ENCODE results near the gene B3GALT4. TPM values are rescaled to one million over a fixed set of nuclear protein-coding genes. Genes with fewer than 3 reads are reported as not detected.

The B3GALT4 gene
- total and polyA plus RNA-seq, 2 of the 13 experiments (the other 11 are each of a cell fraction or from before 2014, with no cell fraction given): 0.04 to 0.27 TPM

DNA sequence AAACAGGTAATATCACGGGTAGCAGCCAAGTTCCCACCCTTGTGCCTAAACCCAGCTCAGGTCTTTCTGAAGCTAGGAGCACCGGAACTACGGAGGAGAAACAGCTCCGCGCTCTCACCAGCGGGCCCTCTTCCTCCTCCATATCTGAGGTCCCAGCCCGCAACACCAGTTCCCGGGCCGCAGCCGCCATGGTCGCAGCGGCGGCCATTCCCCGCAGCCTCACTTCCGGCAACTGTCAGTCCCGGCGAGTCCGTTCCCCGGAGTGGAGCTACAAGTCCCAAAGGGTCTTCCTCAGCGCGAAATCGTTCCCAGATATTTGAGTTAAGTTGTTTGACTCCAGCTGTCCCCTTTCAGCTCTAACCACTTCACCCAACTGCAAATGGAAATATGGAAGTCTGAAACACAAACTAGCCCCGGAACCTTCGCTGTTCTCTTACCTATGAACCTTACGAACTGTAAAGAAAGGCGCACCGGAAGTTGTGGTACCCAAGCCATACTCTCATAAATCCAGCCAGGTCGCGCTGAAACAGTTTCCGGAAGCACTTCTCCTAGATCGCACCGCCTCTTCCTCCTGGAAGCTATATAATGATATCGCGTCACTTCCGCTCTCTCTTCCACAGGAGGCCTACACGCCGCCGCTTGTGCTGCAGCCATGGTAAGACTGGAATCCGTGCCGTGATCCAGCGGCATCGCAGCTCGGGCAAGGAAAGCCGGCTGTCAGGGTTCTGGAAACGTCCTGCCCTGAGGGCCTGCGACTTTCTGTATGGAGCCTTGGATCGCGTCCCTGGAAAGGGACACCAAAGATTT is 5.3 kb upstream of the B3GALT4 start, which contains the start of the genes RPS18 and VPS52 (continued):
- TF ChIP-seq, protein P1, sequence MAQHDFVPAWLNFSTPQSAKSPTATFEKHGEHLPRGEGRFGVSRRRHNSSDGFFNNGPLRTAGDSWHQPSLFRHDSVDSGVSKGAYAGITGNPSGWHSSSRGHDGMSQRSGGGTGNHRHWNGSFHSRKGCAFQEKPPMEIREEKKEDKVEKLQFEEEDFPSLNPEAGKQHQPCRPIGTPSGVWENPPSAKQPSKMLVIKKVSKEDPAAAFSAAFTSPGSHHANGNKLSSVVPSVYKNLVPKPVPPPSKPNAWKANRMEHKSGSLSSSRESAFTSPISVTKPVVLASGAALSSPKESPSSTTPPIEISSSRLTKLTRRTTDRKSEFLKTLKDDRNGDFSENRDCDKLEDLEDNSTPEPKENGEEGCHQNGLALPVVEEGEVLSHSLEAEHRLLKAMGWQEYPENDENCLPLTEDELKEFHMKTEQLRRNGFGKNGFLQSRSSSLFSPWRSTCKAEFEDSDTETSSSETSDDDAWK (CRISPR knock-in tag; IDR thresholded peaks at IDR 0.05): no peak
- TF ChIP-seq REL (CRISPR knock-in tag; conservative IDR thresholded peaks at IDR 0.05) (peak; percentile 31; the same call in 1 of the 2 replicates), ELF3 (CRISPR knock-in tag; IDR thresholded peaks at IDR 0.05) (peak; percentile 88), MAZ (IDR thresholded peaks at IDR 0.05; ENCODE audit: borderline replicate concordance, low read depth, low read length) (peak; percentile 63; the same call in 1 of the 2 replicates), MAZ (CRISPR knock-in tag; IDR thresholded peaks at IDR 0.05; ENCODE audit: low read depth) (no peak; the same call in 1 of the 2 replicates), GABPB1 (CRISPR knock-in tag; IDR thresholded peaks at IDR 0.05) (peak; percentile 98), ZNF24 (IDR thresholded peaks at IDR 0.05) (0 out of 2 replicates have a peak, but pooled peaks have one; percentile 24), SRSF4 (IDR thresholded peaks at IDR 0.05; ENCODE audit: low read depth, low read length, poor library complexity, severe bottlenecking) (no peak), NR2C2 (CRISPR knock-in tag; IDR thresholded peaks at IDR 0.05; ENCODE audit: borderline replicate concordance) (peak; percentile 99), ISL2 (CRISPR knock-in tag; IDR thresholded peaks at IDR 0.05) (peak; percentile 50; the same call in 1 of the 2 replicates), KLF6 (CRISPR knock-in tag; IDR thresholded peaks at IDR 0.05) (peak; percentile 88; the same call in 1 of the 2 replicates), ZNF674 (CRISPR knock-in tag; IDR thresholded peaks at IDR 0.05; ENCODE audit: low read depth) (peak; percentile 69; the same call in 1 of the 2 replicates), ATRX (CRISPR knock-in tag; IDR thresholded peaks at IDR 0.05; ENCODE audit: borderline replicate concordance) (0 out of 2 replicates have a peak, but pooled peaks have one; percentile 53), DPF2 (CRISPR knock-in tag; IDR thresholded peaks at IDR 0.05; ENCODE audit: borderline replicate concordance, low read depth) (no peak), NFATC3 (CRISPR knock-in tag; IDR thresholded peaks at IDR 0.05) (peak; percentile 61; the same call in 1 of the 2 replicates), ZNF644 (CRISPR knock-in tag; IDR thresholded peaks at IDR 0.05; ENCODE audit: low read depth) (no peak)
- TF ChIP-seq, protein P2, sequence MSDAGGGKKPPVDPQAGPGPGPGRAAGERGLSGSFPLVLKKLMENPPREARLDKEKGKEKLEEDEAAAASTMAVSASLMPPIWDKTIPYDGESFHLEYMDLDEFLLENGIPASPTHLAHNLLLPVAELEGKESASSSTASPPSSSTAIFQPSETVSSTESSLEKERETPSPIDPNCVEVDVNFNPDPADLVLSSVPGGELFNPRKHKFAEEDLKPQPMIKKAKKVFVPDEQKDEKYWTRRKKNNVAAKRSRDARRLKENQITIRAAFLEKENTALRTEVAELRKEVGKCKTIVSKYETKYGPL (CRISPR knock-in tag; IDR thresholded peaks at IDR 0.05): peak; percentile 81
- TF ChIP-seq, protein P3, sequence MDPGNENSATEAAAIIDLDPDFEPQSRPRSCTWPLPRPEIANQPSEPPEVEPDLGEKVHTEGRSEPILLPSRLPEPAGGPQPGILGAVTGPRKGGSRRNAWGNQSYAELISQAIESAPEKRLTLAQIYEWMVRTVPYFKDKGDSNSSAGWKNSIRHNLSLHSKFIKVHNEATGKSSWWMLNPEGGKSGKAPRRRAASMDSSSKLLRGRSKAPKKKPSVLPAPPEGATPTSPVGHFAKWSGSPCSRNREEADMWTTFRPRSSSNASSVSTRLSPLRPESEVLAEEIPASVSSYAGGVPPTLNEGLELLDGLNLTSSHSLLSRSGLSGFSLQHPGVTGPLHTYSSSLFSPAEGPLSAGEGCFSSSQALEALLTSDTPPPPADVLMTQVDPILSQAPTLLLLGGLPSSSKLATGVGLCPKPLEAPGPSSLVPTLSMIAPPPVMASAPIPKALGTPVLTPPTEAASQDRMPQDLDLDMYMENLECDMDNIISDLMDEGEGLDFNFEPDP (CRISPR knock-in tag; conservative IDR thresholded peaks at IDR 0.05): peak; percentile 99
- TF ChIP-seq, protein P4, sequence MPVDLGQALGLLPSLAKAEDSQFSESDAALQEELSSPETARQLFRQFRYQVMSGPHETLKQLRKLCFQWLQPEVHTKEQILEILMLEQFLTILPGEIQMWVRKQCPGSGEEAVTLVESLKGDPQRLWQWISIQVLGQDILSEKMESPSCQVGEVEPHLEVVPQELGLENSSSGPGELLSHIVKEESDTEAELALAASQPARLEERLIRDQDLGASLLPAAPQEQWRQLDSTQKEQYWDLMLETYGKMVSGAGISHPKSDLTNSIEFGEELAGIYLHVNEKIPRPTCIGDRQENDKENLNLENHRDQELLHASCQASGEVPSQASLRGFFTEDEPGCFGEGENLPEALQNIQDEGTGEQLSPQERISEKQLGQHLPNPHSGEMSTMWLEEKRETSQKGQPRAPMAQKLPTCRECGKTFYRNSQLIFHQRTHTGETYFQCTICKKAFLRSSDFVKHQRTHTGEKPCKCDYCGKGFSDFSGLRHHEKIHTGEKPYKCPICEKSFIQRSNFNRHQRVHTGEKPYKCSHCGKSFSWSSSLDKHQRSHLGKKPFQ (CRISPR knock-in tag; IDR thresholded peaks at IDR 0.05; ENCODE audit: insufficient replicate concordance): no peak
- TF ChIP-seq, protein P5, sequence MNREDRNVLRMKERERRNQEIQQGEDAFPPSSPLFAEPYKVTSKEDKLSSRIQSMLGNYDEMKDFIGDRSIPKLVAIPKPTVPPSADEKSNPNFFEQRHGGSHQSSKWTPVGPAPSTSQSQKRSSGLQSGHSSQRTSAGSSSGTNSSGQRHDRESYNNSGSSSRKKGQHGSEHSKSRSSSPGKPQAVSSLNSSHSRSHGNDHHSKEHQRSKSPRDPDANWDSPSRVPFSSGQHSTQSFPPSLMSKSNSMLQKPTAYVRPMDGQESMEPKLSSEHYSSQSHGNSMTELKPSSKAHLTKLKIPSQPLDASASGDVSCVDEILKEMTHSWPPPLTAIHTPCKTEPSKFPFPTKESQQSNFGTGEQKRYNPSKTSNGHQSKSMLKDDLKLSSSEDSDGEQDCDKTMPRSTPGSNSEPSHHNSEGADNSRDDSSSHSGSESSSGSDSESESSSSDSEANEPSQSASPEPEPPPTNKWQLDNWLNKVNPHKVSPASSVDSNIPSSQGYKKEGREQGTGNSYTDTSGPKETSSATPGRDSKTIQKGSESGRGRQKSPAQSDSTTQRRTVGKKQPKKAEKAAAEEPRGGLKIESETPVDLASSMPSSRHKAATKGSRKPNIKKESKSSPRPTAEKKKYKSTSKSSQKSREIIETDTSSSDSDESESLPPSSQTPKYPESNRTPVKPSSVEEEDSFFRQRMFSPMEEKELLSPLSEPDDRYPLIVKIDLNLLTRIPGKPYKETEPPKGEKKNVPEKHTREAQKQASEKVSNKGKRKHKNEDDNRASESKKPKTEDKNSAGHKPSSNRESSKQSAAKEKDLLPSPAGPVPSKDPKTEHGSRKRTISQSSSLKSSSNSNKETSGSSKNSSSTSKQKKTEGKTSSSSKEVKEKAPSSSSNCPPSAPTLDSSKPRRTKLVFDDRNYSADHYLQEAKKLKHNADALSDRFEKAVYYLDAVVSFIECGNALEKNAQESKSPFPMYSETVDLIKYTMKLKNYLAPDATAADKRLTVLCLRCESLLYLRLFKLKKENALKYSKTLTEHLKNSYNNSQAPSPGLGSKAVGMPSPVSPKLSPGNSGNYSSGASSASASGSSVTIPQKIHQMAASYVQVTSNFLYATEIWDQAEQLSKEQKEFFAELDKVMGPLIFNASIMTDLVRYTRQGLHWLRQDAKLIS (CRISPR knock-in tag; IDR thresholded peaks at IDR 0.05): no peak; the same call in 1 of the 2 replicates
